ENCODE results near the gene NTM. TPM values are rescaled to one million over a fixed set of nuclear protein-coding genes. Genes with fewer than 3 reads are reported as not detected.

The NTM gene
- total and polyA plus RNA-seq, 12 donors, result 0.43 to 3.0 (median 1.3) TPM

DNA sequence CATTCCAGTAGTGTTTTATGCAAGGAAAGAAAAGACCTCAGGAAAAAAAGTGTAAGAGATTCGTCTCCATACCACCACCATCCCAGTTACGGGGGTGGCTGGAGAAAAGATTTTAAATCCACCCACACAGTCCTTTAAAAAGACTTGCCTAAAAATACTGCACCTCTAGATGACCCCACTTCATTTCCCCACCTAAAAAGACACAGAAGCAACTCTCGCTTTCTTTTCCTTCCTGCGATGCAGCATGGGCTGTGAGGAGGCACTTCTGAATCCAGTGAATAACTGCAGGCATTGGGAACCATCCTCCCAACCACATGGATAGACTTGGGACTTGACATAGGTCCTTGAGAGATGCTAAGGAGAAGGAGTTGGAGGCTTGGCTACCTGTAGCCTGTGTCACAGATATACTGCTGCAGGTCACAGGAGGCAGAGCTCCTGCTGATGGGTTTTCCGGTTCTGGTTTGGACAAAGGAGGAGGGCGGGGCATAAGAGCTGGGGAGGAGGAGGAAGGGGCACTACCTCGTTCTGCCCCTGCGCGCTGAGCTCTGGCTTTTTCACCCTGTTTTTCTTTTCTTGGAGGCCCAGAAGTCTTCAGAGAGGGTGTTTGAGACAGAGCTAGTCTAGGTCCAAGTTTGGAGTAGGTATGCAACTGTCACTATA lies 285.9 kb downstream of the NTM start:
- Histone ChIP-seq H3K27me3 (peaks cover 0 to 61% (median 24%) of the 10 kb centered on the region in 7 donors), H3K4me1 (no peaks in the 10 kb centered on the region), H3K4me3 (no peak overlapping the region), H3K36me3 (no peaks in the 10 kb centered on the region), H3K9me3 (no peaks in the 10 kb centered on the region), H3K27ac (no peak overlapping the region)
- 47 to 58% methylated on average over 9 of the region's 9 CpGs for WGBS, 2 donors
- TF ChIP-seq, protein P1, sequence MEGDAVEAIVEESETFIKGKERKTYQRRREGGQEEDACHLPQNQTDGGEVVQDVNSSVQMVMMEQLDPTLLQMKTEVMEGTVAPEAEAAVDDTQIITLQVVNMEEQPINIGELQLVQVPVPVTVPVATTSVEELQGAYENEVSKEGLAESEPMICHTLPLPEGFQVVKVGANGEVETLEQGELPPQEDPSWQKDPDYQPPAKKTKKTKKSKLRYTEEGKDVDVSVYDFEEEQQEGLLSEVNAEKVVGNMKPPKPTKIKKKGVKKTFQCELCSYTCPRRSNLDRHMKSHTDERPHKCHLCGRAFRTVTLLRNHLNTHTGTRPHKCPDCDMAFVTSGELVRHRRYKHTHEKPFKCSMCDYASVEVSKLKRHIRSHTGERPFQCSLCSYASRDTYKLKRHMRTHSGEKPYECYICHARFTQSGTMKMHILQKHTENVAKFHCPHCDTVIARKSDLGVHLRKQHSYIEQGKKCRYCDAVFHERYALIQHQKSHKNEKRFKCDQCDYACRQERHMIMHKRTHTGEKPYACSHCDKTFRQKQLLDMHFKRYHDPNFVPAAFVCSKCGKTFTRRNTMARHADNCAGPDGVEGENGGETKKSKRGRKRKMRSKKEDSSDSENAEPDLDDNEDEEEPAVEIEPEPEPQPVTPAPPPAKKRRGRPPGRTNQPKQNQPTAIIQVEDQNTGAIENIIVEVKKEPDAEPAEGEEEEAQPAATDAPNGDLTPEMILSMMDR (IDR thresholded peaks at IDR 0.05), result no peak
- ATAC-seq, result no peak
- DNase-seq, result no peak
- intact Hi-C loops (cut with DNase I), result no loop called here

DNA sequence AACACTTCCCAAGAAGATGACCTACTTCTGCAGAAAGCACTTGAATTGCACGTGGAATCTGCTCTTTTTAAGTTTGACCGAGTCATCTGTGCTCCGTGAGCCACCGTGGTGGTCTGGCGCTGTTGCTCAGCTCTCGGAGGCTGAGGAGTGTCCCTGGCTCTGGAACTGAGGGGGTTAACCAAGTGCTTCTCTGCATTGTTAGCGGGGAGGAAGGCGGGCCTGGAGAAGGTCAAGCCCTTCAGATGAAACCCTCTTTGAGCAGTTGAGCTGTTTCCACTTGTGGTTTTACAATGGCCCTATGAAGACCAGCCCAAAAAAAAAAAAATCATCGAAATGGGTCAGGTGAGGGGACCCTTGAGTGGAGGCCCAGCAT lies 286.4 kb downstream of the NTM start:
- intact Hi-C loops (cut with DNase I), result no loop called here
- 23 to 32% methylated on average over 9 of the region's 9 CpGs for WGBS, 2 donors
- peaks cover 0 to 61% (median 24%) of the 10 kb centered on the region in 7 donors for H3K27me3 ChIP-seq

DNA sequence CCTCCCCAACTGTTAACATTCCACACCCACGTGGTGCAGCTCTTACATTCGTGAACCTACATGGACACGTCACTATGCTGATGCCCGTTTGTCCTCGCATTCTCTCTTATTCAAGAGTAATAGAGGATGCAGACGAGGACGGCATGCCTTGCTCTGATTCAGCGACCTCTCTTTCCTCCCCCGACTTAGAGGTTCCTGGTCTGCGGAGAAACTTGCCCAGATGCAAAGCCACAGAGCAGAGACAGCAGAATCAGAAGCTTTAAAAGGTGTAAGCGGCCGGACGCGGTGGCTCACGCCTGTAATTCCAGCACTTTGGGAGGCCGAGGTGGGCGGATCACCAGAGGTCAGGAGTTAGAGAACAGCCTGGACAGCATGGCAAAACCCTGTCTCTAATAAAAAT lies 288.0 kb downstream of the NTM start:
- H3K9me3 ChIP-seq, result no peaks in the 10 kb centered on the region

More for the DNA sequence above, 286.4 kb downstream of the NTM start:
- Histone ChIP-seq H3K36me3 (no peaks in the 10 kb centered on the region), H3K4me1 (no peaks in the 10 kb centered on the region), H3K9me3 (no peaks in the 10 kb centered on the region), H3K4me3 (no peak overlapping the region), H3K27ac (no peak overlapping the region)
- ATAC-seq (no peak), DNase-seq (no peak)
- TF ChIP-seq, protein P1 (IDR thresholded peaks at IDR 0.05), result no peak

DNA sequence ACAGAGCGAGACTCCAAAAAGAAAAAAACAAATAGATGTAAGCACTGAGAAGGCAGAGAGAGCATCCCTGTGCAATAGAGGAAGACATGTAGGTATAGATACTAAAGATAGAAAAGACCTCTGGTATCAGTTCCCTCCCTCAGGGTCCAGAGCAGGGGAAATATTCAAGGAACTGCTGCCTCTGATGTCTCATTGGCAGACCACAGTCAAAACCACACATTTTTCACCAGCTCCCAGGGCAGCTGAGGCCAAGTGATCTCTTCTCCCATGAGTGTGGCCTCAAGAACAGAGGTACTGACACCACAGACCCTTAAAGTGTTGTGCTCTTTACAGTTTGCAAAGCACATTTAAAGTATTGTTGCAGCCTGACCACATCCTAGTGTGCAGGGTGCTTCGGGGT lies 288.5 kb downstream of the NTM start:
- Histone ChIP-seq H3K4me1 (no peaks in the 10 kb centered on the region), H3K27me3 (peaks cover 0 to 52% (median 21%) of the 10 kb centered on the region in 7 donors), H3K36me3 (no peaks in the 10 kb centered on the region), H3K9me3 (no peaks in the 10 kb centered on the region), H3K4me3 (no peak overlapping the region), H3K27ac (no peak overlapping the region)
- intact Hi-C loops (cut with DNase I), result no loop called here
- TF ChIP-seq, protein P1 (IDR thresholded peaks at IDR 0.05), result no peak
- no peak for DNase-seq
- no peak for ATAC-seq
- 87 to 92% methylated on average over 2 of the region's 2 CpGs for WGBS, 2 donors

More for the DNA sequence above, 288.0 kb downstream of the NTM start:
- Histone ChIP-seq H3K27me3 (peaks cover 0 to 57% (median 21%) of the 10 kb centered on the region in 7 donors), H3K36me3 (no peaks in the 10 kb centered on the region), H3K4me3 (no peak overlapping the region), H3K4me1 (no peaks in the 10 kb centered on the region), H3K27ac (no peak overlapping the region)
- TF ChIP-seq, protein P1 (IDR thresholded peaks at IDR 0.05), result no peak
- intact Hi-C loops (cut with DNase I), result no loop called here
- WGBS, 2 donors, result 71 to 83% methylated on average over 17 of the region's 17 CpGs
- no peak for ATAC-seq
- DNase-seq, result no peak
